ENCODE results near the gene DOCK11.

The DOCK11 gene

GRCh38 chrX:118724365-118724764 lies 228.8 kb downstream of the DOCK11 start:
- Histone ChIP-seq H3K79me2 (ENCODE audit: insufficient read depth, low read length) (no peaks in the 10 kb centered on the region), H3K4me1 (ENCODE audit: insufficient read depth, low read length) (no peaks in the 10 kb centered on the region), H3K9me3 (ENCODE audit: insufficient read depth, low read length, severe bottlenecking) (no peaks in the 10 kb centered on the region), H3K27ac (ENCODE audit: low read length) (no peak overlapping the region), H3K36me3 (ENCODE audit: insufficient read depth, low read length) (no peaks in the 10 kb centered on the region), H3K9ac (ENCODE audit: low read depth, low read length) (no peak overlapping the region), H3K4me2 (ENCODE audit: insufficient read depth, low read length) (no peak overlapping the region), H3K4me3 (ENCODE audit: low read depth in 1 of 2, low read length in 2 of 2) (no peak overlapping the region), H3K27me3 (ENCODE audit: insufficient read depth, low read length, poor library complexity) (no peaks in the 10 kb centered on the region), H4K20me1 (ENCODE audit: insufficient read depth, low read length) (no peaks in the 10 kb centered on the region), H2AFZ (ENCODE audit: low read depth, low read length) (no peak overlapping the region)
- DNase-seq: no peak
- TF ChIP-seq CTCF (IDR thresholded peaks at IDR 0.05; ENCODE audit: borderline replicate concordance, extremely low read depth, low read length, poor library complexity, severe bottlenecking) (no peak), EZH2 (IDR thresholded peaks at IDR 0.05; ENCODE audit: borderline replicate concordance, low read depth, low read length, severe bottlenecking) (no peak)
- no peak for ATAC-seq (ENCODE audit: insufficient read depth, low read depth)

- H3K4me1 ChIP-seq (ENCODE audit: insufficient read depth, low read length): no peaks in the 10 kb centered on the region
- H3K27me3 ChIP-seq (ENCODE audit: insufficient read depth, low read length, poor library complexity): no peaks in the 10 kb centered on the region
- DNase-seq (no peak), ATAC-seq (ENCODE audit: insufficient read depth, low read depth) (no peak)
- no peak overlapping the region for H3K4me3 ChIP-seq (ENCODE audit: low read depth in 1 of 2, low read length in 2 of 2)
- no peaks in the 10 kb centered on the region for H3K9me3 ChIP-seq (ENCODE audit: insufficient read depth, low read length, severe bottlenecking)
- no peak overlapping the region for H2AFZ ChIP-seq (ENCODE audit: low read depth, low read length)
- H4K20me1 ChIP-seq (ENCODE audit: insufficient read depth, low read length): no peaks in the 10 kb centered on the region
- no peaks in the 10 kb centered on the region for H3K36me3 ChIP-seq (ENCODE audit: insufficient read depth, low read length)
- H3K27ac ChIP-seq (ENCODE audit: low read length): no peak overlapping the region
- TF ChIP-seq EZH2 (IDR thresholded peaks at IDR 0.05; ENCODE audit: borderline replicate concordance, low read depth, low read length, severe bottlenecking): no peak
- TF ChIP-seq CTCF (IDR thresholded peaks at IDR 0.05; ENCODE audit: borderline replicate concordance, extremely low read depth, low read length, poor library complexity, severe bottlenecking): no peak
- no peaks in the 10 kb centered on the region for H3K79me2 ChIP-seq (ENCODE audit: insufficient read depth, low read length)
- H3K4me2 ChIP-seq (ENCODE audit: insufficient read depth, low read length): no peak overlapping the region
- no peak overlapping the region for H3K9ac ChIP-seq (ENCODE audit: low read depth, low read length)
These were observed 229.2 kb downstream of the DOCK11 start for GRCh38 chrX:118724775-118725174.

- no peak overlapping the region for H3K9ac ChIP-seq (ENCODE audit: low read depth, low read length)
- H3K79me2 ChIP-seq (ENCODE audit: insufficient read depth, low read length): no peaks in the 10 kb centered on the region
- no peaks in the 10 kb centered on the region for H3K27me3 ChIP-seq (ENCODE audit: insufficient read depth, low read length, poor library complexity)
- no peak overlapping the region for H3K4me2 ChIP-seq (ENCODE audit: insufficient read depth, low read length)
- H3K9me3 ChIP-seq (ENCODE audit: insufficient read depth, low read length, severe bottlenecking): no peaks in the 10 kb centered on the region
- no peaks in the 10 kb centered on the region for H3K4me1 ChIP-seq (ENCODE audit: insufficient read depth, low read length)
- no peak for TF ChIP-seq EZH2 (IDR thresholded peaks at IDR 0.05; ENCODE audit: borderline replicate concordance, low read depth, low read length, severe bottlenecking)
- TF ChIP-seq CTCF (IDR thresholded peaks at IDR 0.05; ENCODE audit: borderline replicate concordance, extremely low read depth, low read length, poor library complexity, severe bottlenecking): no peak
- no peak overlapping the region for H2AFZ ChIP-seq (ENCODE audit: low read depth, low read length)
- no peak overlapping the region for H3K27ac ChIP-seq (ENCODE audit: low read length)
- DNase-seq: no peak
- H3K36me3 ChIP-seq (ENCODE audit: insufficient read depth, low read length): no peaks in the 10 kb centered on the region
- no peak overlapping the region for H3K4me3 ChIP-seq (ENCODE audit: low read depth in 1 of 2, low read length in 2 of 2)
- ATAC-seq (ENCODE audit: insufficient read depth, low read depth): no peak
- no peaks in the 10 kb centered on the region for H4K20me1 ChIP-seq (ENCODE audit: insufficient read depth, low read length)
These were observed 230.8 kb downstream of the DOCK11 start for GRCh38 chrX:118726396-118726795.

Data from DND-41 (cell line).